K562 (cell line): ENCODE results near the gene RREB1. TPM values are rescaled to one million over a fixed set of nuclear protein-coding genes. Genes with fewer than 3 reads are reported as not detected.

Experiments used
- BRD4 ChIP-seq: fragments of 200-600 bp; sonication (generic); IDR thresholded peaks from 2 replicates; pipeline ENCODE4 v1.6.1; 2017; ENCODE audit warnings: inconsistent platforms
- CHCHD3 ChIP-seq: fragments of 250-450 bp; sonication (Bioruptor Pico); IDR thresholded peaks from 2 replicates; pipeline ENCODE4 v2.1.2; 2022; ENCODE audit warnings: mild to moderate bottlenecking
- CSDE1 ChIP-seq, 2 experiments: fragments of 450-650 bp; IDR thresholded peaks; 2 replicates each; pipeline ENCODE4 v1.6.1; 2016; ENCODE audit warnings: mild to moderate bottlenecking in 1 of 2
- DDX20 ChIP-seq: fragments of 450-650 bp; IDR thresholded peaks from 2 replicates; pipeline ENCODE4 v1.6.1; 2016; ENCODE audit warnings: missing genetic modification characterization, low read depth, mild to moderate bottlenecking, missing compliant biosample characterization, moderate library complexity
- DNMT1 ChIP-seq: fragments of 450-650 bp; IDR thresholded peaks from 2 replicates; pipeline ENCODE4 v1.6.1; 2016; ENCODE audit warnings: antibody characterized with exemption, mild to moderate bottlenecking
- KAT2B ChIP-seq: IDR thresholded peaks from one replicate; pipeline ENCODE4 v1.6.1; 2012; ENCODE audit warnings: low read depth, mild to moderate bottlenecking, control low read depth, inconsistent platforms, low read length, moderate library complexity
- KDM5B ChIP-seq: fragments of 200-600 bp; sonication (generic); IDR thresholded peaks from 2 replicates; pipeline ENCODE4 v1.6.1; 2012; ENCODE audit warnings: low read depth, mild to moderate bottlenecking, moderate library complexity, low read length, control low read depth, inconsistent platforms; ENCODE audit not compliant: insufficient replicate concordance
- KHSRP ChIP-seq: fragments of 450-650 bp; IDR thresholded peaks from 2 replicates; pipeline ENCODE4 v1.6.1; 2017
- POLR2AphosphoS5 ChIP-seq: IDR thresholded peaks from 2 replicates; pipeline ENCODE4 v1.6.1; 2011; ENCODE audit warnings: mild to moderate bottlenecking, low read depth, low read length, moderate library complexity; ENCODE audit not compliant: control insufficient read depth, insufficient read depth
- SIN3A ChIP-seq, 2 experiments: fragments of 150-350 bp in 1 of 2; IDR thresholded peaks; 2 replicates each; pipeline ENCODE4 v1.6.1; 2011 to 2016; ENCODE audit warnings: borderline replicate concordance in 2 of 2, low read depth in 2 of 2, low read length in 2 of 2, mild to moderate bottlenecking in 2 of 2, moderate library complexity in 2 of 2; ENCODE audit not compliant: control insufficient read depth in 1 of 2
- SMAD4 ChIP-seq: fragments of 250-450 bp; sonication (Bioruptor Pico); conservative IDR thresholded peaks from 2 replicates; pipeline ENCODE4 v1.8.0; 2021; ENCODE audit warnings: inconsistent platforms, mild to moderate bottlenecking, moderate library complexity
- ZNF384 ChIP-seq: IDR thresholded peaks from 2 replicates; pipeline ENCODE4 v1.6.1; 2012; ENCODE audit warnings: low read depth, low read length, improper control_type of control experiment
- ZNF57 ChIP-seq: fragments of 450-650 bp; formaldehyde crosslinking; IDR thresholded peaks from 2 replicates; pipeline ENCODE4 v1.4.0; 2020; ENCODE audit warnings: mild to moderate bottlenecking, moderate library complexity
- polyA plus RNA-seq, 8 experiments: library from polyadenylated mRNA; depleted of rRNA in 4 of 8; stranded (reverse) in 5 of 8; unstranded in 3 of 8; fragments of >200 nt; fragmentation: Nextera tagmentation in 2 of 8; fragmentation: Illumina TruSeq in 1 of 8; extraction: Ambion mirVana in 2 of 8; extraction: Trizol in 1 of 8; gene quantifications; 2 replicates each; pipeline versions ENCODE4 v1.2.1 to v1.2.3, GENCODE V29; 2011 to 2014; ENCODE audit warnings: inconsistent platforms in 1 of 8, missing spikeins in 1 of 8
- total RNA-seq, 7 experiments: library from RNA; depleted of rRNA in 6 of 7; stranded (reverse); fragments of >200 nt in 6 of 7; fragmentation: Illumina TruSeq in 2 of 7; extraction: Trizol in 2 of 7; gene quantifications; 2 replicates each; pipeline versions ENCODE4 v1.2.1 to v1.2.3, GENCODE V29; 2011 to 2021; ENCODE audit warnings: low replicate concordance in 1 of 7
- TF ChIP-seq, protein P1 (sequence below): fragments of 450-650 bp; IDR thresholded peaks from 2 replicates; pipeline ENCODE4 v1.7.0; 2016; ENCODE audit warnings: borderline replicate concordance
- TF ChIP-seq, protein P2 (sequence below): fragments of 450-650 bp; IDR thresholded peaks from 2 replicates; pipeline ENCODE4 v1.6.1; 2017; ENCODE audit warnings: mild to moderate bottlenecking, moderate library complexity
- TF ChIP-seq, protein P3 (sequence below): fragments of 150-350 bp; IDR thresholded peaks from 2 replicates; pipeline ENCODE4 v1.6.1; 2014; ENCODE audit warnings: low read depth, mild to moderate bottlenecking, low read length, borderline replicate concordance
- TF ChIP-seq, protein P4 (sequence below): sonication (generic); formaldehyde crosslinking; IDR thresholded peaks from 2 replicates; pipeline ENCODE4 v1.8.0; 2022; ENCODE audit warnings: missing genetic modification reagents, mild to moderate bottlenecking, moderate library complexity, borderline replicate concordance
- TF ChIP-seq, protein P5 (sequence below): fragments of 250-450 bp; sonication (Bioruptor Pico); IDR thresholded peaks from 2 replicates; pipeline ENCODE4 v1.5.0; 2020; ENCODE audit warnings: mild to moderate bottlenecking

RREB1 gene
- total and polyA plus RNA-seq, 9 of the 15 experiments (the other 6 are each of a cell fraction or from before 2014, with no cell fraction given): 3.3 to 64.2 (median 19.3) TPM

DNA sequence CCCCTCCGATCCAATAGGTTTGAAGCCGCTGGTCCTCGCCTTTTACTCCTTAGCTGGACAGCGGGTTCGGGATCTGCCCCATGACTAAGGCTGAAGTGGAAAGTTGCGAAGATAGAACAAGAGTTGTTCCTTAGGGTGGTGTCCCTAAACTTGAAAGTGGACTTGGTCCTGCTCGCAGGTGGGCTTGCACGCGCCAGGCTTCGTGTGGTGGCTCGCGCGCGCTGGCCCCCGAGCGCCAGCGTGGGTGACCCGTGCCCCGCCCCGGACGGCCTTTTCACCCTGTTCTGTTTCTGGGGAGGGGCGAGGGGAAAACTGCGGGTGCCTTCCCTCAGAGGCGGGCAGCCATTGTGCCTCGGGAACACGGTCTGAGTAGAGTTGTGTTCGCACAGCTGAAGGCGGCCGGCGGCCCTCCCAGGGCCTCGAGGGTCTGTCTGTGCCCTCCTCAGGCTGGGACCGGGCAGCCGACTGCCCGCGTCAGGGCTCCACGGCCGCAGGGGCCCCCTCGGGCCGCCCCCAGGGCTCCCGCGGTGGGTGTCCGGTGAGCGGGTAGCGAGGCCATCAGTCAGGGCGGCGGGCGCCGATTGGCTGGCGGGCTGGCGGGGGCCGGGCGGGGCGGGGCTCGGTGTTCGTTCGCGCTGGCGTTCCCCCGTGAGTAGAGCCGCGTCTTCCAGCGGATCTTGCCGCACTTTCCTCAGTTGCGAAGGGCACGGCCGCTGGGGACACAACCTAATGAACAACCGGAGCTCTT, 33.0 kb downstream of the RREB1 start (continued):
- no peak for TF ChIP-seq KHSRP
- no peak for TF ChIP-seq DDX20
- peak; percentile 82 for TF ChIP-seq SMAD4
- no peak for TF ChIP-seq SIN3A (IDR thresholded peaks at IDR 0.05; ENCODE audit: borderline replicate concordance in 2 of 2, control insufficient read depth in 1 of 2, low read depth in 2 of 2, low read length in 2 of 2)
- TF ChIP-seq BRD4: peak; percentile 80; the same call in 1 of the 2 replicates
- TF ChIP-seq KDM5B: peak; percentile 75
- TF ChIP-seq, protein P1, sequence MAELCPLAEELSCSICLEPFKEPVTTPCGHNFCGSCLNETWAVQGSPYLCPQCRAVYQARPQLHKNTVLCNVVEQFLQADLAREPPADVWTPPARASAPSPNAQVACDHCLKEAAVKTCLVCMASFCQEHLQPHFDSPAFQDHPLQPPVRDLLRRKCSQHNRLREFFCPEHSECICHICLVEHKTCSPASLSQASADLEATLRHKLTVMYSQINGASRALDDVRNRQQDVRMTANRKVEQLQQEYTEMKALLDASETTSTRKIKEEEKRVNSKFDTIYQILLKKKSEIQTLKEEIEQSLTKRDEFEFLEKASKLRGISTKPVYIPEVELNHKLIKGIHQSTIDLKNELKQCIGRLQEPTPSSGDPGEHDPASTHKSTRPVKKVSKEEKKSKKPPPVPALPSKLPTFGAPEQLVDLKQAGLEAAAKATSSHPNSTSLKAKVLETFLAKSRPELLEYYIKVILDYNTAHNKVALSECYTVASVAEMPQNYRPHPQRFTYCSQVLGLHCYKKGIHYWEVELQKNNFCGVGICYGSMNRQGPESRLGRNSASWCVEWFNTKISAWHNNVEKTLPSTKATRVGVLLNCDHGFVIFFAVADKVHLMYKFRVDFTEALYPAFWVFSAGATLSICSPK: no peak
- TF ChIP-seq CSDE1 (IDR thresholded peaks at IDR 0.05): no peak
- peak; percentile 61; the same call in 1 of the 2 replicates for TF ChIP-seq CHCHD3 (CRISPR knock-in tag)
- no peak for TF ChIP-seq ZNF57 (CRISPR knock-in tag)
- no peak for TF ChIP-seq DNMT1
- TF ChIP-seq, protein P2, sequence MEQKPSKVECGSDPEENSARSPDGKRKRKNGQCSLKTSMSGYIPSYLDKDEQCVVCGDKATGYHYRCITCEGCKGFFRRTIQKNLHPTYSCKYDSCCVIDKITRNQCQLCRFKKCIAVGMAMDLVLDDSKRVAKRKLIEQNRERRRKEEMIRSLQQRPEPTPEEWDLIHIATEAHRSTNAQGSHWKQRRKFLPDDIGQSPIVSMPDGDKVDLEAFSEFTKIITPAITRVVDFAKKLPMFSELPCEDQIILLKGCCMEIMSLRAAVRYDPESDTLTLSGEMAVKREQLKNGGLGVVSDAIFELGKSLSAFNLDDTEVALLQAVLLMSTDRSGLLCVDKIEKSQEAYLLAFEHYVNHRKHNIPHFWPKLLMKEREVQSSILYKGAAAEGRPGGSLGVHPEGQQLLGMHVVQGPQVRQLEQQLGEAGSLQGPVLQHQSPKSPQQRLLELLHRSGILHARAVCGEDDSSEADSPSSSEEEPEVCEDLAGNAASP: no peak
- TF ChIP-seq, protein P3, sequence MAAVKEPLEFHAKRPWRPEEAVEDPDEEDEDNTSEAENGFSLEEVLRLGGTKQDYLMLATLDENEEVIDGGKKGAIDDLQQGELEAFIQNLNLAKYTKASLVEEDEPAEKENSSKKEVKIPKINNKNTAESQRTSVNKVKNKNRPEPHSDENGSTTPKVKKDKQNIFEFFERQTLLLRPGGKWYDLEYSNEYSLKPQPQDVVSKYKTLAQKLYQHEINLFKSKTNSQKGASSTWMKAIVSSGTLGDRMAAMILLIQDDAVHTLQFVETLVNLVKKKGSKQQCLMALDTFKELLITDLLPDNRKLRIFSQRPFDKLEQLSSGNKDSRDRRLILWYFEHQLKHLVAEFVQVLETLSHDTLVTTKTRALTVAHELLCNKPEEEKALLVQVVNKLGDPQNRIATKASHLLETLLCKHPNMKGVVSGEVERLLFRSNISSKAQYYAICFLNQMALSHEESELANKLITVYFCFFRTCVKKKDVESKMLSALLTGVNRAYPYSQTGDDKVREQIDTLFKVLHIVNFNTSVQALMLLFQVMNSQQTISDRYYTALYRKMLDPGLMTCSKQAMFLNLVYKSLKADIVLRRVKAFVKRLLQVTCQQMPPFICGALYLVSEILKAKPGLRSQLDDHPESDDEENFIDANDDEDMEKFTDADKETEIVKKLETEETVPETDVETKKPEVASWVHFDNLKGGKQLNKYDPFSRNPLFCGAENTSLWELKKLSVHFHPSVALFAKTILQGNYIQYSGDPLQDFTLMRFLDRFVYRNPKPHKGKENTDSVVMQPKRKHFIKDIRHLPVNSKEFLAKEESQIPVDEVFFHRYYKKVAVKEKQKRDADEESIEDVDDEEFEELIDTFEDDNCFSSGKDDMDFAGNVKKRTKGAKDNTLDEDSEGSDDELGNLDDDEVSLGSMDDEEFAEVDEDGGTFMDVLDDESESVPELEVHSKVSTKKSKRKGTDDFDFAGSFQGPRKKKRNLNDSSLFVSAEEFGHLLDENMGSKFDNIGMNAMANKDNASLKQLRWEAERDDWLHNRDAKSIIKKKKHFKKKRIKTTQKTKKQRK: no peak
- TF ChIP-seq, protein P4, sequence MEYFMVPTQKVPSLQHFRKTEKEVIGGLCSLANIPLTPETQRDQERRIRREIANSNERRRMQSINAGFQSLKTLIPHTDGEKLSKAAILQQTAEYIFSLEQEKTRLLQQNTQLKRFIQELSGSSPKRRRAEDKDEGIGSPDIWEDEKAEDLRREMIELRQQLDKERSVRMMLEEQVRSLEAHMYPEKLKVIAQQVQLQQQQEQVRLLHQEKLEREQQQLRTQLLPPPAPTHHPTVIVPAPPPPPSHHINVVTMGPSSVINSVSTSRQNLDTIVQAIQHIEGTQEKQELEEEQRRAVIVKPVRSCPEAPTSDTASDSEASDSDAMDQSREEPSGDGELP: peak; percentile 67; the same call in 1 of the 2 replicates
- no peak for TF ChIP-seq ZNF384
- TF ChIP-seq, protein P5, sequence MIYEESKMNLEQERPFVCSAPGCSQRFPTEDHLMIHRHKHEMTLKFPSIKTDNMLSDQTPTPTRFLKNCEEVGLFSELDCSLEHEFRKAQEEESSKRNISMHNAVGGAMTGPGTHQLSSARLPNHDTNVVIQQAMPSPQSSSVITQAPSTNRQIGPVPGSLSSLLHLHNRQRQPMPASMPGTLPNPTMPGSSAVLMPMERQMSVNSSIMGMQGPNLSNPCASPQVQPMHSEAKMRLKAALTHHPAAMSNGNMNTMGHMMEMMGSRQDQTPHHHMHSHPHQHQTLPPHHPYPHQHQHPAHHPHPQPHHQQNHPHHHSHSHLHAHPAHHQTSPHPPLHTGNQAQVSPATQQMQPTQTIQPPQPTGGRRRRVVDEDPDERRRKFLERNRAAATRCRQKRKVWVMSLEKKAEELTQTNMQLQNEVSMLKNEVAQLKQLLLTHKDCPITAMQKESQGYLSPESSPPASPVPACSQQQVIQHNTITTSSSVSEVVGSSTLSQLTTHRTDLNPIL (CRISPR knock-in tag): no peak
- TF ChIP-seq POLR2AphosphoS5: peak; percentile 64; the same call in 1 of the 2 replicates
- no peak for TF ChIP-seq KAT2B
